H9 (cell line): ENCODE results near the gene SPRTN. TPM values are rescaled to one million over a fixed set of nuclear protein-coding genes. Genes with fewer than 3 reads are reported as not detected.

Source experiments
- DNase-seq: peaks from one replicate; pipeline ENCODE4 v3.0.0-alpha.2; 2017
- H2AFZ ChIP-seq: one replicate; pipeline ENCODE4 v1.6.1; 2013; ENCODE audit warnings: mild to moderate bottlenecking, low read length, control low read depth, moderate library complexity
- H2AK5ac ChIP-seq: 2 replicates; pipeline ENCODE4 v1.6.1; 2013; ENCODE audit warnings: low read length, control low read depth, mixed read lengths; ENCODE audit not compliant: insufficient read length
- H2BK120ac ChIP-seq: one replicate; pipeline ENCODE4 v1.6.1; 2013; ENCODE audit warnings: low read depth, mild to moderate bottlenecking, low read length, control low read depth, inconsistent platforms; ENCODE audit not compliant: poor library complexity, severe bottlenecking
- H2BK12ac ChIP-seq: 2 replicates; pipeline ENCODE4 v1.6.1; 2013; ENCODE audit warnings: low read length, control low read depth, mixed read lengths, low read depth; ENCODE audit not compliant: insufficient read length
- H2BK15ac ChIP-seq: 2 replicates; pipeline ENCODE4 v1.6.1; 2013; ENCODE audit warnings: low read depth, low read length, control low read depth
- H2BK20ac ChIP-seq: one replicate; pipeline ENCODE4 v1.6.1; 2013; ENCODE audit warnings: low read depth, mild to moderate bottlenecking, low read length, control low read depth, inconsistent platforms; ENCODE audit not compliant: poor library complexity, severe bottlenecking
- H2BK5ac ChIP-seq: 2 replicates; pipeline ENCODE4 v1.6.1; 2013; ENCODE audit warnings: low read length, control low read depth, mixed read lengths; ENCODE audit not compliant: insufficient read length
- H3K14ac ChIP-seq: 2 replicates; pipeline ENCODE4 v1.6.1; 2013; ENCODE audit warnings: low read length, control low read depth; ENCODE audit not compliant: insufficient read depth
- H3K18ac ChIP-seq: 2 replicates; pipeline ENCODE4 v1.6.1; 2013; ENCODE audit warnings: low read depth, mild to moderate bottlenecking, mixed read lengths, low read length, control low read depth; ENCODE audit not compliant: insufficient read length
- H3K23ac ChIP-seq: 2 replicates; pipeline ENCODE4 v1.6.1; 2013; ENCODE audit warnings: low read length, control low read depth, mixed read lengths, low read depth; ENCODE audit not compliant: insufficient read length
- H3K23me2 ChIP-seq: 2 replicates; pipeline ENCODE4 v1.6.1; 2013; ENCODE audit warnings: low read depth, mild to moderate bottlenecking, mixed read lengths, low read length, control low read depth; ENCODE audit not compliant: insufficient read length, poor library complexity, severe bottlenecking
- H3K27ac ChIP-seq: 2 replicates; pipeline ENCODE4 v1.5.1; 2013; ENCODE audit warnings: low read length, control low read depth, mixed read lengths, low read depth; ENCODE audit not compliant: insufficient read length
- H3K27me3 ChIP-seq: 2 replicates; pipeline ENCODE4 v1.6.1; 2013; ENCODE audit warnings: low read length, control low read depth, inconsistent platforms; ENCODE audit not compliant: insufficient read depth
- H3K4ac ChIP-seq: 2 replicates; pipeline ENCODE4 v1.6.1; 2013; ENCODE audit warnings: low read depth, mild to moderate bottlenecking, control low read depth, inconsistent platforms, low read length, moderate library complexity
- H3K4me1 ChIP-seq: 2 replicates; pipeline ENCODE4 v1.6.1; 2013; ENCODE audit warnings: low read length, control low read depth, inconsistent platforms; ENCODE audit not compliant: insufficient read depth
- H3K4me2 ChIP-seq: 2 replicates; pipeline ENCODE4 v1.6.1; 2013; ENCODE audit warnings: low read length, control low read depth, mixed read lengths; ENCODE audit not compliant: insufficient read length, insufficient read depth
- H3K56ac ChIP-seq: 2 replicates; pipeline ENCODE4 v1.6.1; 2013; ENCODE audit warnings: low read depth, mild to moderate bottlenecking, mixed read lengths, low read length, control low read depth; ENCODE audit not compliant: insufficient read length
- H3K79me1 ChIP-seq: 2 replicates; pipeline ENCODE4 v1.6.1; 2013; ENCODE audit warnings: low read depth, mild to moderate bottlenecking, moderate library complexity, low read length, control low read depth, inconsistent platforms; ENCODE audit not compliant: insufficient read depth, poor library complexity, severe bottlenecking
- H3K79me2 ChIP-seq: 2 replicates; pipeline ENCODE4 v1.6.1; 2013; ENCODE audit warnings: low read length, control low read depth, inconsistent platforms; ENCODE audit not compliant: insufficient read depth
- H3K9ac ChIP-seq: 2 replicates; pipeline ENCODE4 v1.6.1; 2013; ENCODE audit warnings: low read length, control low read depth, mixed read lengths; ENCODE audit not compliant: insufficient read length; ENCODE audit errors: extremely low read depth
- H3K9me3 ChIP-seq: one replicate; pipeline ENCODE4 v1.6.1; 2013; ENCODE audit warnings: low read depth, low read length, inconsistent platforms; ENCODE audit not compliant: control insufficient read depth
- H3T11ph ChIP-seq: one replicate; pipeline ENCODE4 v1.6.1; 2013; ENCODE audit warnings: mild to moderate bottlenecking, low read length, control low read depth, inconsistent platforms
- H4K20me1 ChIP-seq: one replicate; pipeline ENCODE4 v1.6.1; 2013; ENCODE audit not compliant: control insufficient read depth, insufficient read length, insufficient read depth
- H4K5ac ChIP-seq: 2 replicates; pipeline ENCODE4 v1.6.1; 2013; ENCODE audit warnings: low read depth, mild to moderate bottlenecking, mixed read lengths, low read length, control low read depth; ENCODE audit not compliant: insufficient read length
- H4K8ac ChIP-seq: replicated peaks from 2 replicates; pipeline ENCODE4 v1.6.1; 2013; ENCODE audit warnings: low read length, control low read depth, mixed read lengths, low read depth; ENCODE audit not compliant: insufficient read length
- H4K91ac ChIP-seq: 2 replicates; pipeline ENCODE4 v1.6.1; 2013; ENCODE audit warnings: low read depth, mild to moderate bottlenecking, moderate library complexity, mixed read lengths, low read length, control low read depth; ENCODE audit not compliant: insufficient read length
- H3K27ac Mint-ChIP-seq, 3 experiments: 2 replicates in 2 of 3; 3 replicates in 1 of 3; pipeline ENCODE4 v1.8.0; 2020 to 2021; ENCODE audit warnings: mixed read lengths in 3 of 3, mild to moderate bottlenecking in 1 of 3, moderate library complexity in 1 of 3
- H3K27me3 Mint-ChIP-seq: 2 replicates; pipeline ENCODE4 v1.8.0; 2021; ENCODE audit warnings: low read depth, mild to moderate bottlenecking, moderate library complexity, mixed read lengths
- H3K36me3 Mint-ChIP-seq, 3 experiments: 2 replicates in 2 of 3; 3 replicates in 1 of 3; pipeline ENCODE4 v1.8.0; 2020 to 2021; ENCODE audit warnings: low read depth in 3 of 3, mixed read lengths in 3 of 3; ENCODE audit not compliant: insufficient read depth in 1 of 3
- H3K4me1 Mint-ChIP-seq, 2 experiments: 2 replicates each; pipeline ENCODE4 v1.8.0; 2020; ENCODE audit warnings: mixed read lengths in 2 of 2
- H3K4me3 Mint-ChIP-seq, 2 experiments: 2 replicates in 1 of 2; 3 replicates in 1 of 2; pipeline ENCODE4 v1.8.0; 2020 to 2021; ENCODE audit warnings: mild to moderate bottlenecking in 2 of 2, mixed read lengths in 2 of 2, moderate library complexity in 1 of 2
- H3K9me3 Mint-ChIP-seq, 2 experiments: 2 replicates in 1 of 2; 3 replicates in 1 of 2; pipeline ENCODE4 v1.8.0; 2020; ENCODE audit warnings: mild to moderate bottlenecking in 2 of 2, mixed read lengths in 2 of 2, moderate library complexity in 1 of 2
- CTCF ChIP-seq: fragments of 200-600 bp; sonication (generic); conservative IDR thresholded peaks from 3 replicates; pipeline ENCODE4 v1.8.0; 2021; ENCODE audit warnings: antibody characterized with exemption, mild to moderate bottlenecking
- WGBS: extraction: QIAGEN DNeasy Blood & Tissue Kit; methylation state at CpG from one replicate; pipeline ENCODE4 v1.1.7; 2013; ENCODE audit warnings: missing lambda C conversion rate, low lambda C conversion rate, mixed read lengths; ENCODE audit not compliant: insufficient read length; ENCODE audit errors: extremely low coverage; 5-methylcytosine and 5-hydroxymethylcytosine counted together
- total RNA-seq: library from RNA; stranded (reverse); gene quantifications from 2 replicates; pipeline ENCODE4 v1.2.1, GENCODE V29; 2021

SPRTN gene
- total RNA-seq, 1 experiment from 2014 or later = 14.8 TPM

GRCh38 chr1:231392389-231393131, 54.5 kb downstream of the SPRTN start:
- DNase-seq = no peak
- Histone ChIP-seq H3K79me2 (no peaks in the 10 kb centered on the region), H3K18ac (no peak overlapping the region), H4K91ac (no peak overlapping the region), H4K8ac (no peak overlapping the region), H2BK20ac (no peak overlapping the region), H3K79me1 (no peaks in the 10 kb centered on the region), H2BK12ac (no peak overlapping the region), H3K56ac (no peak overlapping the region), H3K23ac (no peak overlapping the region), H2BK15ac (no peak overlapping the region), H3K9me3 (no peaks in the 10 kb centered on the region), H3K9ac (no peak overlapping the region), H2AFZ (no peak overlapping the region), H4K5ac (no peak overlapping the region), H2BK120ac (no peak overlapping the region), H4K20me1 (no peaks in the 10 kb centered on the region), H2AK5ac (no peak overlapping the region), H3K4me1 (peaks cover 7% of the 10 kb centered on the region; the same call in 1 of the 2 replicates), H3K4me2 (no peak overlapping the region), H3K4ac (no peak overlapping the region), H3K27ac (no peak overlapping the region), H3T11ph (no peak overlapping the region), H3K27me3 (no peaks in the 10 kb centered on the region), H2BK5ac (no peak overlapping the region), H3K14ac (no peak overlapping the region), H3K23me2 (no peaks in the 10 kb centered on the region)
- WGBS = no CpG with 5 or more reads among the region's 1 CpG
- no peak overlapping the region for H3K27ac Mint-ChIP-seq
- no peaks in the 10 kb centered on the region for H3K9me3 Mint-ChIP-seq
- TF ChIP-seq CTCF = no peak; the same call in 2 of the 3 replicates
- H3K4me1 Mint-ChIP-seq = peaks cover 7 to 10% of the 10 kb centered on the region in 2 experiments; a peak in 3 of 4 replicates
- H3K27me3 Mint-ChIP-seq = no peaks in the 10 kb centered on the region
- H3K36me3 Mint-ChIP-seq = no peaks in the 10 kb centered on the region
- no peak overlapping the region for H3K4me3 Mint-ChIP-seq
